Natural killer cell (primary cell): ENCODE measurements around the gene ASB1. TPM values are rescaled to one million over a fixed set of nuclear protein-coding genes. Genes with fewer than 3 reads are reported as not detected.

ENCODE experiments used
- ATAC-seq, 3 donors: fragments of 150-1000 bp in 2 of 3; fragments of 200-7000 bp in 1 of 3; cut with Tn5 transposase; 1 replicate in 1 of 3; 2 replicates in 2 of 3; pipeline ENCODE4 v1.10.0; 2021; ENCODE audit warnings: mild to moderate bottlenecking in 2 of 3, moderate library complexity in 2 of 3
- DNase-seq, 2 donors: peaks; one replicate each; pipeline versions ENCODE4 v3.0.0 to v3.0.0-alpha.2; 2013 to 2021; ENCODE audit warnings: mixed read lengths in 1 of 2
- H3K27ac ChIP-seq: one replicate; pipeline ENCODE4 v1.5.1; 2013; ENCODE audit warnings: mild to moderate bottlenecking, low read length
- H3K27me3 ChIP-seq: one replicate; pipeline ENCODE4 v1.6.1; 2013; ENCODE audit warnings: low read length; ENCODE audit not compliant: control insufficient read depth, insufficient read depth
- H3K36me3 ChIP-seq: one replicate; pipeline ENCODE4 v1.6.1; 2013; ENCODE audit warnings: low read length; ENCODE audit not compliant: control insufficient read depth, insufficient read depth
- H3K4me1 ChIP-seq: one replicate; pipeline ENCODE4 v1.6.1; 2013; ENCODE audit warnings: low read length; ENCODE audit not compliant: control insufficient read depth, insufficient read depth
- H3K4me3 ChIP-seq: one replicate; pipeline ENCODE4 v1.5.1; 2013; ENCODE audit warnings: low read length
- H3K9me3 ChIP-seq: one replicate; pipeline ENCODE4 v1.6.1; 2013; ENCODE audit warnings: low read length; ENCODE audit not compliant: control insufficient read depth, insufficient read depth
- H3K27ac Mint-ChIP-seq, 2 donors: one replicate each; pipeline ENCODE4 v1.8.0; 2022; ENCODE audit warnings: mild to moderate bottlenecking in 2 of 2, mixed read lengths in 2 of 2, moderate library complexity in 1 of 2
- H3K27me3 Mint-ChIP-seq, 2 donors: one replicate each; pipeline ENCODE4 v1.8.0; 2022; ENCODE audit warnings: low read depth in 2 of 2, mixed read lengths in 2 of 2
- H3K36me3 Mint-ChIP-seq: one replicate; pipeline ENCODE4 v1.8.0; 2022; ENCODE audit warnings: mixed read lengths
- H3K4me1 Mint-ChIP-seq, 2 donors: one replicate each; pipeline ENCODE4 v1.8.0; 2022; ENCODE audit warnings: mixed read lengths in 2 of 2
- H3K4me3 Mint-ChIP-seq: one replicate; pipeline ENCODE4 v1.8.0; 2022; ENCODE audit warnings: mild to moderate bottlenecking, moderate library complexity, mixed read lengths
- H3K9me3 Mint-ChIP-seq, 2 donors: one replicate each; pipeline ENCODE4 v1.8.0; 2022; ENCODE audit warnings: mixed read lengths in 2 of 2
- CTCF ChIP-seq: fragments of 200-600 bp; IDR thresholded peaks from one replicate; pipeline ENCODE4 v1.8.0; 2022; ENCODE audit warnings: antibody characterized with exemption
- WGBS: methylation state at CpG from one replicate; pipeline ENCODE4 v1.1.7; 2013; ENCODE audit warnings: missing lambda C conversion rate; ENCODE audit not compliant: insufficient coverage; 5-methylcytosine and 5-hydroxymethylcytosine counted together
- intact Hi-C: fragments of 100-400 bp; cut with micrococcal nuclease; formaldehyde crosslinking; loops from one replicate; pipeline ENCODE4 v1.14.2; 2022
- total RNA-seq, 4 donors: library from RNA; stranded (reverse); fragments of 120-200 nt in 1 of 4; gene quantifications; one replicate each; pipeline versions ENCODE4 v1.2.3 to v1.2.4, GENCODE V29; 2013 to 2022

ASB1 gene
- total RNA-seq, 3 donors from 2014 or later (not counting 1 experiment from before 2014, with no cell fraction given), result 38.3 to 47.5 (median 38.9) TPM

- ATAC-seq (no peak), DNase-seq (no peak)
- Mint-ChIP-seq H3K27ac (peak overlapping the region; percentile 57 to 77), H3K4me1 (peaks cover 64 to 70% of the 10 kb centered on the region in 2 donors), H3K9me3 (no peaks in the 10 kb centered on the region), H3K36me3 (peaks cover 26% of the 10 kb centered on the region), H3K27me3 (no peaks in the 10 kb centered on the region), H3K4me3 (no peak overlapping the region)
- Histone ChIP-seq H3K4me1 (no peaks in the 10 kb centered on the region), H3K36me3 (peaks cover 54% of the 10 kb centered on the region), H3K27ac (no peak overlapping the region), H3K4me3 (no peak overlapping the region), H3K9me3 (no peaks in the 10 kb centered on the region), H3K27me3 (no peaks in the 10 kb centered on the region)
- no peak for TF ChIP-seq CTCF
- intact Hi-C loops, result no loop called here
- WGBS, result 95% methylated on average over 13 of the region's 13 CpGs
Measured at GRCh38 chr2:238433941-238434845, 7.5 kb downstream of the ASB1 start.

GRCh38 chr2:238434846-238435751, 8.4 kb downstream of the ASB1 start:
- H3K9me3 ChIP-seq, result no peaks in the 10 kb centered on the region
- H3K4me1 ChIP-seq, result no peaks in the 10 kb centered on the region
- H3K27ac ChIP-seq, result no peak overlapping the region
- TF ChIP-seq CTCF, result no peak
- H3K4me3 ChIP-seq, result no peak overlapping the region
- Mint-ChIP-seq H3K27me3 (no peaks in the 10 kb centered on the region), H3K4me1 (peaks cover 63 to 74% of the 10 kb centered on the region in 2 donors), H3K27ac (peak overlapping the region in 1 of 2 donors; percentile 77), H3K4me3 (no peak overlapping the region), H3K9me3 (no peaks in the 10 kb centered on the region), H3K36me3 (peaks cover 25% of the 10 kb centered on the region)
- ATAC-seq (no peak), DNase-seq (no peak)
- no peaks in the 10 kb centered on the region for H3K27me3 ChIP-seq
- WGBS, result 96% methylated on average over 24 of the region's 24 CpGs
- intact Hi-C loops, result no loop called here
- peaks cover 63% of the 10 kb centered on the region for H3K36me3 ChIP-seq

DNA sequence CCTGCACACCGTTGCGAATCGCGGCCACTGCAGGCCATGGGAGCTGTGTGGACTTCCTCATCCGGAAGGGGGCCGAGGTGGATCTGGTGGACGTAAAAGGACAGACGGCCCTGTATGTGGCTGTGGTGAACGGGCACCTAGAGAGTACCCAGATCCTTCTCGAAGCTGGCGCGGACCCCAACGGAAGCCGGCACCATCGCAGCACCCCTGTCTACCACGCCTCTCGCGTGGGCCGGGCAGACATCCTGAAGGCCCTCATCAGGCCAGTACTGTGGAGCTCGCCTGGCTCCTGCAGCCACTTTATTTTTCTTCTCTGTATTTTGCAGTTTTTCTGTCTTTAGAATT, 9.0 kb downstream of the ASB1 start:
- TF ChIP-seq CTCF, result no peak
- no peak for ATAC-seq
- intact Hi-C loops, result no loop called here
- WGBS, result 96% methylated on average over 20 of the region's 20 CpGs
- no peaks in the 10 kb centered on the region for H3K9me3 ChIP-seq
- Mint-ChIP-seq H3K4me1 (peaks cover 63 to 74% of the 10 kb centered on the region in 2 donors), H3K4me3 (no peak overlapping the region), H3K9me3 (no peaks in the 10 kb centered on the region), H3K36me3 (peaks cover 18% of the 10 kb centered on the region), H3K27me3 (no peaks in the 10 kb centered on the region), H3K27ac (peak overlapping the region; percentile 22 to 83)
- H3K27me3 ChIP-seq, result no peaks in the 10 kb centered on the region
- H3K27ac ChIP-seq, result no peak overlapping the region
- H3K36me3 ChIP-seq, result peaks cover 69% of the 10 kb centered on the region
- no peak for DNase-seq
- H3K4me3 ChIP-seq, result no peak overlapping the region
- no peaks in the 10 kb centered on the region for H3K4me1 ChIP-seq
